HG03469 (cell line): ENCODE measurements around the gene GALP.
"Not testable (repeated sequence)": the region's sequence is repeated elsewhere in the genome, so short reads cannot be mapped to it uniquely, and the experiment has no call there.

Experiments
- ATAC-seq: cut with Tn5 transposase; IDR thresholded peaks from one replicate; pipeline ENCODE4 v1.9.1; 2021; ENCODE audit warnings: mild to moderate bottlenecking, moderate library complexity, moderate number of reproducible peaks; ENCODE audit not compliant: unreplicated experiment

GALP gene

GRCh38 chr19:56147307-56147706 lies 28.5 kb upstream of the GALP start:
- ATAC-seq: no peak

GRCh38 chr19:56148096-56148495 lies 27.7 kb upstream of the GALP start:
- ATAC-seq: no peak

DNA sequence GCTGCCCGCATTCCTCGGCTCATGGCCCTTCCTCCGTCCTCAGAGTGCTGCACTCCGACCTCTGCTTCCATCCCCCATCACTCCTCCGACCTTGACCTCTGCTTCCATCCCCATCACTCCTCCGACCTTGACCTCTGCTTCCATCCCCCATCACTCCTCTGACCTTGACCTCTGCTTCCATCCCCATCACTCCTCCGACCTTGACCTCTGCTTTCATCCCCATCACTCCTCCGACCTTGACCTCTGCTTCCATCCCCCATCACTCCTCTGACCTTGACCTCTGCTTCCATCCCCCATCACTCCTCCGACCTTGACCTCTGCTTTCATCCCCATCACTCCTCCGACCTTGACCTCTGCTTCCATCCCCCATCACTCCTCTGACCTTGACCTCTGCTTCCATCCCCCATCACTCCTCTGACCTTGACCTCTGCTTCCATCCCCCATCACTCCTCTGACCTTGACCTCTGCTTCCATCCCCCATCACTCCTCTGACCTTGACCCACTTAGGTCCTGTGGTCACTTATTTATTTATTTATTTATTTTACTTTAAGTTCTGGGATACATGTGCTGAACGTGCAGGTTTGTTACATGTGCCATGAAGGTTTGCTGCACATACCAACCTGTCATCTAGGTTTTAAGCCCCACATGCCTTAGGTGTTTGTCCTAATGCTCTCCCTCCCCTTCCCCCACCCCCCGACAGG lies 26.7 kb upstream of the GALP start:
- not testable (repeated sequence) for ATAC-seq

DNA sequence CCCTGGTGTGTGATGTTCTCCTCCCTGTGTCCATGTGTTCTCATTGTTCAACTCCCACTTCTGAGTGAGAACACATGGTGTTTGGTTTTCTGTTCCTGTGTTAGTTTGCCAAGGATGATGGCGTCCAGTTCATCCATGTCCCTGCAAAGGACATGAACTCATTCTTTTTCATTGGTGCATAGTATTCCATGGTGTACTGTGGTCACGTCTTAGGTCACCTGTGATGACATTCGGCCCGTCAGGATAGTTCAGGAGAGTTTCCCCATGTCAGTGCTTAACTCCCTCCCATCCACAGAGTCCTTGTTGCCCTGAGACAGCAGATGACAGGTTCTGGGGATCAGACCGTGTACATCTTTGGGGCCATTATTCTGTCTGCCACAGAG lies 26.2 kb upstream of the GALP start:
- ATAC-seq: no peak

DNA sequence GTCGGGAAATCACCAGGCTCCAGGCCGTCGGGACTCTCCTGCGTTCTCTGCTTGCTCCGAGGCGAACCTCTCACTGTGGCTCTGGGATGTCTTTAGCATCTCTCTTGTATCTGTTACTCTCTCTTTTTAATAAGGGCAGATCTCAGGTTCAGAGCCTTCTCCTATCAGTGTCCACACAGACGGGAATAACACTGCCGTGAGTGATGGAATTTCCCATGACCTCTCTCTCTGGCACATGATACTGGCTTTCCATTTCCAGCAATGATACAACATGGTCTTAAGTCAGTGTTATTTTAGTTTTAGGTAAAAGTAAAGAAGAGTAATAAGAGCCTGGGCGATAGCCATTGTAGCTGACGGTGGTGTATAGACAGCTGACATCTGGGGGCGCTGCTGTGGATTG lies 25.4 kb upstream of the GALP start:
- no peak for ATAC-seq

GRCh38 chr19:56152644-56153043 lies 23.2 kb upstream of the GALP start:
- ATAC-seq: no peak

GRCh38 chr19:56153507-56153906 lies 22.3 kb upstream of the GALP start:
- ATAC-seq: no peak

DNA sequence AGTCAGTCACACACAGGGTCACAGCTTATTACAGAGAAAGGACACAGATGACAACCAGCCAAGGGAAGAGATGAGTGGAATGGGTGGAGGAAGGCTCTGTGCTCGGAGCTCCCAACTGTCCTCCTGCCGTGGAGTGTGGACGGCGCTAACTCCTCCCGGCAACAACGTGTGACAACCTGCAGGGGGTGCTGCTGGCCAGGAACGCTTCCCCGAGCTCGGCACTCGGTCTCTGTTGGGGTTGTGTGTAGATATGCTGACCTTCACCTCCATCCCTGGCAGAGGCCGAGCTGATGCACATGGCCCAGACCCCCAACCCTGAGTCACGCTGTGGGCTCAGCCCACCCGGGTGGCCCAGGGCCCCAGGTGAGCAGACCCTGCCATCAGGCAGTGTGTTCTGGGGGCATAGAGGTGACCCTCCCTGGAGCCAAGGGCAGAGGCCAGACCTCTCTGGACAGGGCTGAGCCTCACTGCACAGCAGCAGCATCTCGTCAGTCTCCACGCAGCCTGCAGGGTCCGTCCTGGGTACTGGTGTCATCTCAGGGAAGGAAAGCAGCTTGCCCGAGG lies 20.6 kb upstream of the GALP start:
- no peak for ATAC-seq

DNA sequence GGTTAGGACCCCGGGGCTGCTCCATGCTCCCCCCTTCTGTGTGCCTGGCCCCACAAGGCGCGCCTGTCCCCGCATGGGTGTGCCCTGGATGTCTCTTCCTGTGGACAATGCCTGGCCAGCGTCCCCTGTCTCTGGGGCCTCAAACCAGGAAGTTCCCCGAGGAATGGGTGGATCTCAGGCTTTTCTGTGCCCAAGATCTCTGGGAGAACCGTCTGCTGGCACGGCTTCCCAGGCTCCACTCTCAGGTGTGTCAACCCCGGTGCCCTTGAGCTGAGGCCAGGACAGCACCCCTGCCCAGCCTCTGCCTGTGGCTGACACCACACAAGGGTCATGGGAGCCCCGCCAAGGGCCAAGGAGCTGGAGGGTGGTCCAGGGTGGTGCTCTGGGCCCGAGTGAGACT lies 19.0 kb upstream of the GALP start:
- no peak for ATAC-seq

GRCh38 chr19:56158170-56158757 lies 17.5 kb upstream of the GALP start:
- no peak for ATAC-seq

GRCh38 chr19:56159009-56159559 lies 16.7 kb upstream of the GALP start:
- ATAC-seq: no peak

- no peak for ATAC-seq
Observed at GRCh38 chr19:56159622-56160271, 16.1 kb upstream of the GALP start.

DNA sequence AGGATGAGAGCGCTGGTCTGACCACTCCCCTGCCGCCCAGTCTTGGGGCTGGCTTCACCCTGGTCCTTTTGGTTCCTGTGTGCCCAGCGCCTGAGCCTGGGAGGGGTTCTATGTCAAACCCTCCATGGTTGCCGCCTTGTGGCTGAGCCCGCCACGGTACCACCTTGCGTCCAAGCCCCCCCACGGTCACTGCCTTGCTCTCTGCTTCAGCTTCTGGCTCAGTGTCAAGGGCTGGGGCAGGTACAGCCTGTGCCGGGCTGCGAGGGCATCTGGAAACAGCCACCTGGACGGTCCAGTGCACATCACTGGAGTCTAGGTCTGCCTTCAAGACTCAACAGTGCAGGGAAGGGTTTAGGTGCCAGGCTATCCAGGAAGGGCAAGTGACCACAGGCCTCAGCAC lies 14.3 kb upstream of the GALP start:
- no peak for ATAC-seq

DNA sequence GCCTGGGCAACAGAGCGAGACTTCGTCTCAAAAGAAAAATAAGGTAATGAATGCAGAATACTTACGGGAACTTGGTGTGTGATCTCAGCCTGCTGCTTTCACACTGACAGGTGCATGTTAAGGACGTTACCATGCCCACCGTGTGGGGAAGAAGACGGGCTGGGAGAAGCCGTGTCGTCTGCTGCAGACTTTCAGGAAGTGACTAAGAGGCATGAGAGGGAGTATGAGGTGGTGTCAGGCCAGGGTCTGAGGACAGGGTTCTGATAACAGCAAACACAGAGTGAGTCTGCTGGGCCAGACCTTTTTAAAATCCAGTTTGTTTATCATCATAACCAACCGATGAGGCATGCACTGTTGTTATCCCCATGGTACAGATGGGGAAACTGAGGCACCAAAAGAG lies 13.6 kb upstream of the GALP start:
- ATAC-seq: no peak

DNA sequence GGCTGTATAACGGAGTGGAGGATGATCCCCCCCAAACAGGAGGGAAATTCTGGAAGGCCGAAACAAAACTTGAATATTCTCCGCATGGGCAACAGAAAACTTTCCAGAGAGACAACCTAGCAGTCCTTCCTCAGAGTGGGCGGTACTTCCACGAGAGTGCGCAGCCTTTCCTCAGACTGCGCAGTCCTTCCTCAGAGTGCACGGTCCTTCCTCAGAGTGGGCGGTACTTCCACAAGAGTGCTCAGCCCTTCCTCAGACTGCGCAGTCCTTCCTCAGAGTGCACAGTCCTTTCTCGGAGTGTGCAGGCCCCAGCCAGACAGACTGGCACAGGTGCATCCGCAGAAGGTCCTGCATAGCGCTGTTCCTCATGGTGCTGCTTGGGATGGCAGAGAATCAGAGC lies 12.7 kb upstream of the GALP start:
- ATAC-seq: no peak

DNA sequence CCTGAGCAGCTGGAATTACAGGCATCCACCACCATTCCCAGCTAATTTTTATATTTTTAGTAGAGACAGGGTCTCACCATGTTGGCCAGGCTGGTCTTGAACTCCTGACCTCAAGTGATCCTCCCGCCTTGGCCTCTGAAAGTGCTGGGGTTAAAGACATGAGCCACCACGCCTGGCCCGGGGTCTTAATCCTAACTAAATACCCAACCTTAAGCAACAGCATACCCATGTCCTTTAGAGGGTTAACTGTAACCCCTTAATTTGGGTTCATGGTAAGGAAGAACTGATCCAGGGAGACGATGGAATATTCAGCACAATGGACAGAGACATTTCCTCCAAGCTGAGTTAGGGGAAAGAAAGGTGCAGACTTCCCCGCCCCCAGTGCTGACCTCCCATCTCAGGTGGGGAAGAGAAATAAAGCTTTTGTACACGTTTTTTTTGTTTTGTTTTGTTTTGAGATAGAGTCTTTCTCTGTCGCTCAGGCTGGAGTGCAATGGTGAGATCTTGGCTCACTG lies 8.7 kb upstream of the GALP start:
- ATAC-seq: no peak

DNA sequence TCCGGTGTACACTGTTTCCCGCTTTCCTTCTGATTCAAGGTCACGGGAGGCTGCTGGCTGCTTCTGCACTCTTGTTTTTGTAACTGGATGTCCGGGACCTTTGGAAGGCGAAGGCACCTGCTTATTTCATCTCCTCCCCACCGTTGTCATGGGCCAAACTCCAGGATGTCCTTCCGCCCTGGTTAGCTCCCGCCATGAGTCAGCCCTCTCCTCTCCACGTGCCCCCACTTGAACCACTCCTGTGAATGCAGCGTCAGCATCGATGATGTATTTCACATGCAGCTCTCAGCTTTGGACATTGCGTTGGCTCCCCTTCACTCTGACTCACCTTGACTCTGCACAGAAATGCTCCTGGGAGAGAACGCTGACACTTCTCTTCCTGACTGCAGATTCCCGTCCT lies 5.5 kb upstream of the GALP start:
- no peak for ATAC-seq

DNA sequence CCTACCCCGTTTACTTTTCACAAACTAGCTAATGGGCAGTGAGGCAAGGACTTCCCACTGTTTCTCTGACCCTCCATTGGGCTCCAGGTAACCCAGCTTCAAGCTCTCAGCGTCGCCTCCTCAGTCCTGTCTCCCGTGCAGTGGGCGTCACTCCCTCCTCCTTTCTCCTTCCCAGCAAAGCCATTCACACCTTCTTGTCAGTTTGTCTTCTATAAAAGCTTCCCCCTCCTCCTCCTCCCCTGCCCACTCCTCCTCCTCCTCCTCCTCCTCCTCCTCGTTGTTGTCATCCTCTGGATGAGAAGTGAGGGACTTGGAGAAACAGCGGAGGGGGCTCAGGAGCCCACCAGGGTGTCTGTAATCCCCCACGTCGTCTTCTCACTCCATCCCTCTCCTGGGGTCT lies 1.7 kb upstream of the GALP start:
- ATAC-seq: no peak

DNA sequence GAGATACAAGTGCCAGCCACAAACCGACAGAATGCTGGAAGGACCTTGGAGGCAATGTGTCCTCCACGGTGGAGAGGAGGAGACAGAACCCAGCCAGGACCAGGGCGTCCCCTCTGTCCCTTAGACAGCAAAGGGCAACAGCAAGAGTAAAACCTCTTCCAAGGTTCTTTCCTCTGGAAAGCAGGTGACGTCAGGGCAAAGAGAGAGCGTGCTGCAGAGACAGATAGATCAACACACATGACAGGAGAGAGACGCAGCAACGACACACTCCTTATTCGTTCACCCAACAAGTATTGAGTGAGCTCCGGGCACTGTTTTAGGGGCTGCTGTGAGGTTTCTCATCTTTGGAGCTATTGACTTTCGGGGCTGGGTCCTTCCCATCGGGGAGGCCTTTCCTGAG lies 1.3 kb upstream of the GALP start:
- ATAC-seq: no peak

- ATAC-seq: not testable (repeated sequence)
Observed at GRCh38 chr19:56176310-56176709, 502 bp downstream of the GALP start.

DNA sequence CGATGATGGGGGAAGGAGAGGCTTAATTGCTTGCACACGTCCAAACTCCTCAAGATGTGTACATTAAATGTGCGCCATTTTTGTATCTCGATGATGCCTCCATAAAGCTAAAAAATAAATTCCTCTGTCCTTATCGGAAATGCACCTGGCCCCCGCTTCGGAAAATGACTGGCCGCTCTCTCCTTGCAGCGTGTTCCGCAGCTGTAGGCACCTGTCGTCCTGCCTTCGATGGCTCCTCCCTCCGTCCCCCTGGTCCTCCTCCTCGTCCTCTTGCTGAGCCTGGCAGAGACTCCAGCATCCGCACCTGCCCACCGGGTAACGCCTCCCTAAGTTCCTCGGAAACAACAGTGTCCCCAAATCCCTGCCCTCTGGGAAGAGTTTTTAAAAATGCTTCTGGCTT lies 1.1 kb downstream of the GALP start:
- no peak for ATAC-seq
